H1 (cell line): Measurements from ENCODE around the gene KCNQ1. TPM values are rescaled to one million over a fixed set of nuclear protein-coding genes. Genes with fewer than 3 reads are reported as not detected.

ENCODE experiments used
- ASH2L ChIP-seq: fragments of 200-600, 300-600 bp; sonication (generic); IDR thresholded peaks from one replicate; pipeline ENCODE4 v1.7.1; 2017; ENCODE audit warnings: low read length
- ATF2 ChIP-seq: IDR thresholded peaks from 2 replicates; pipeline ENCODE4 v1.6.1; 2012; ENCODE audit warnings: low read length, inconsistent platforms
- BACH1 ChIP-seq: IDR thresholded peaks from 2 replicates; pipeline ENCODE4 v1.6.1; 2012; ENCODE audit warnings: low read length, improper control_type of control experiment
- GABPA ChIP-seq: IDR thresholded peaks from 2 replicates; pipeline ENCODE4 v1.6.1; 2011; ENCODE audit warnings: mild to moderate bottlenecking, low read length, moderate library complexity, borderline replicate concordance; ENCODE audit not compliant: insufficient read depth
- JUND ChIP-seq: IDR thresholded peaks from 2 replicates; pipeline ENCODE4 v1.6.1; 2011; ENCODE audit warnings: mild to moderate bottlenecking, improper control_type of control experiment, low read length
- POLR2A ChIP-seq, 2 experiments: IDR thresholded peaks; 1 replicate in 1 of 2; 2 replicates in 1 of 2; pipeline ENCODE4 v1.6.1; 2011; ENCODE audit warnings: low read depth in 2 of 2, low read length in 2 of 2, mild to moderate bottlenecking in 2 of 2; ENCODE audit errors: control extremely low read depth in 1 of 2
- SIRT6 ChIP-seq: IDR thresholded peaks from one replicate; pipeline ENCODE4 v1.7.1; 2012; ENCODE audit warnings: low read length, inconsistent platforms
- SUZ12 ChIP-seq: fragments of 200-600 bp; sonication (generic); IDR thresholded peaks from 2 replicates; pipeline ENCODE4 v1.6.1; 2012; ENCODE audit warnings: mild to moderate bottlenecking, inconsistent platforms, low read length, moderate library complexity, mixed read lengths
- polyA plus RNA-seq, 7 experiments: library from polyadenylated mRNA; depleted of rRNA in 3 of 7; stranded (reverse) in 5 of 7; unstranded in 2 of 7; fragments of >200 nt in 5 of 7; fragments of 200-250 nt in 2 of 7; gene quantifications; 1 replicate in 5 of 7; 2 replicates in 1 of 7; 4 replicates in 1 of 7; pipeline versions ENCODE4 v1.2.1 to v1.2.3, GENCODE V29; 2011 to 2013; ENCODE audit warnings: missing spikeins in 2 of 7, mixed read lengths in 2 of 7
- total RNA-seq: library from RNA; stranded (reverse); fragmentation: NEBNext Ultra II Directional; extraction: Animal tissue kit (Norgen Biotek cat#: 25700); gene quantifications from 2 replicates; pipeline ENCODE4 v1.2.1, GENCODE V29; 2021
- TF ChIP-seq, protein P1 (sequence below): fragments of 300-600 bp; sonication (generic); IDR thresholded peaks from 2 replicates; pipeline ENCODE4 v1.7.1; 2012; ENCODE audit warnings: low read length, moderate library complexity, mild to moderate bottlenecking, inconsistent platforms; ENCODE audit not compliant: insufficient replicate concordance

Gene KCNQ1
- total and polyA plus RNA-seq, 2 of the 8 experiments (the other 6 are each of a cell fraction or from before 2014, with no cell fraction given): 1.9 to 2.0 TPM

DNA sequence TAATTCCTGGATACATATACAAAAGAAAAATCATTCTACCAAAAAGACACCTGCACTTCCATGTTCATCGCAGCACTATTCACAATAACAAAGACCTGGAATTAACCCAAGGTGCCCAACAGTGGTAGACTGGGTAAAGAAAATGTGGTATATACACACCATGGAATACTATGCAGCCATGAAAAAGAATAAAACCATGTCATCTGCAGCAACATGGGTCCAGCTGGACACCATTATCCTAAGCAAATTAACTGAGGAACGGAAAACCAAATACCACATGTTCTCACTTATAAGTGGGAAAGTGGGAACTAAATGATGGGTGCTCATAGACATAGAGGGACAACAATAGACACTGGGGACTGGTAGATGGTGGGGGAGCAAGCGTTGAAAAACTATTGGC is 5.0 kb upstream of the KCNQ1 start (continued):
- TF ChIP-seq, protein P1, sequence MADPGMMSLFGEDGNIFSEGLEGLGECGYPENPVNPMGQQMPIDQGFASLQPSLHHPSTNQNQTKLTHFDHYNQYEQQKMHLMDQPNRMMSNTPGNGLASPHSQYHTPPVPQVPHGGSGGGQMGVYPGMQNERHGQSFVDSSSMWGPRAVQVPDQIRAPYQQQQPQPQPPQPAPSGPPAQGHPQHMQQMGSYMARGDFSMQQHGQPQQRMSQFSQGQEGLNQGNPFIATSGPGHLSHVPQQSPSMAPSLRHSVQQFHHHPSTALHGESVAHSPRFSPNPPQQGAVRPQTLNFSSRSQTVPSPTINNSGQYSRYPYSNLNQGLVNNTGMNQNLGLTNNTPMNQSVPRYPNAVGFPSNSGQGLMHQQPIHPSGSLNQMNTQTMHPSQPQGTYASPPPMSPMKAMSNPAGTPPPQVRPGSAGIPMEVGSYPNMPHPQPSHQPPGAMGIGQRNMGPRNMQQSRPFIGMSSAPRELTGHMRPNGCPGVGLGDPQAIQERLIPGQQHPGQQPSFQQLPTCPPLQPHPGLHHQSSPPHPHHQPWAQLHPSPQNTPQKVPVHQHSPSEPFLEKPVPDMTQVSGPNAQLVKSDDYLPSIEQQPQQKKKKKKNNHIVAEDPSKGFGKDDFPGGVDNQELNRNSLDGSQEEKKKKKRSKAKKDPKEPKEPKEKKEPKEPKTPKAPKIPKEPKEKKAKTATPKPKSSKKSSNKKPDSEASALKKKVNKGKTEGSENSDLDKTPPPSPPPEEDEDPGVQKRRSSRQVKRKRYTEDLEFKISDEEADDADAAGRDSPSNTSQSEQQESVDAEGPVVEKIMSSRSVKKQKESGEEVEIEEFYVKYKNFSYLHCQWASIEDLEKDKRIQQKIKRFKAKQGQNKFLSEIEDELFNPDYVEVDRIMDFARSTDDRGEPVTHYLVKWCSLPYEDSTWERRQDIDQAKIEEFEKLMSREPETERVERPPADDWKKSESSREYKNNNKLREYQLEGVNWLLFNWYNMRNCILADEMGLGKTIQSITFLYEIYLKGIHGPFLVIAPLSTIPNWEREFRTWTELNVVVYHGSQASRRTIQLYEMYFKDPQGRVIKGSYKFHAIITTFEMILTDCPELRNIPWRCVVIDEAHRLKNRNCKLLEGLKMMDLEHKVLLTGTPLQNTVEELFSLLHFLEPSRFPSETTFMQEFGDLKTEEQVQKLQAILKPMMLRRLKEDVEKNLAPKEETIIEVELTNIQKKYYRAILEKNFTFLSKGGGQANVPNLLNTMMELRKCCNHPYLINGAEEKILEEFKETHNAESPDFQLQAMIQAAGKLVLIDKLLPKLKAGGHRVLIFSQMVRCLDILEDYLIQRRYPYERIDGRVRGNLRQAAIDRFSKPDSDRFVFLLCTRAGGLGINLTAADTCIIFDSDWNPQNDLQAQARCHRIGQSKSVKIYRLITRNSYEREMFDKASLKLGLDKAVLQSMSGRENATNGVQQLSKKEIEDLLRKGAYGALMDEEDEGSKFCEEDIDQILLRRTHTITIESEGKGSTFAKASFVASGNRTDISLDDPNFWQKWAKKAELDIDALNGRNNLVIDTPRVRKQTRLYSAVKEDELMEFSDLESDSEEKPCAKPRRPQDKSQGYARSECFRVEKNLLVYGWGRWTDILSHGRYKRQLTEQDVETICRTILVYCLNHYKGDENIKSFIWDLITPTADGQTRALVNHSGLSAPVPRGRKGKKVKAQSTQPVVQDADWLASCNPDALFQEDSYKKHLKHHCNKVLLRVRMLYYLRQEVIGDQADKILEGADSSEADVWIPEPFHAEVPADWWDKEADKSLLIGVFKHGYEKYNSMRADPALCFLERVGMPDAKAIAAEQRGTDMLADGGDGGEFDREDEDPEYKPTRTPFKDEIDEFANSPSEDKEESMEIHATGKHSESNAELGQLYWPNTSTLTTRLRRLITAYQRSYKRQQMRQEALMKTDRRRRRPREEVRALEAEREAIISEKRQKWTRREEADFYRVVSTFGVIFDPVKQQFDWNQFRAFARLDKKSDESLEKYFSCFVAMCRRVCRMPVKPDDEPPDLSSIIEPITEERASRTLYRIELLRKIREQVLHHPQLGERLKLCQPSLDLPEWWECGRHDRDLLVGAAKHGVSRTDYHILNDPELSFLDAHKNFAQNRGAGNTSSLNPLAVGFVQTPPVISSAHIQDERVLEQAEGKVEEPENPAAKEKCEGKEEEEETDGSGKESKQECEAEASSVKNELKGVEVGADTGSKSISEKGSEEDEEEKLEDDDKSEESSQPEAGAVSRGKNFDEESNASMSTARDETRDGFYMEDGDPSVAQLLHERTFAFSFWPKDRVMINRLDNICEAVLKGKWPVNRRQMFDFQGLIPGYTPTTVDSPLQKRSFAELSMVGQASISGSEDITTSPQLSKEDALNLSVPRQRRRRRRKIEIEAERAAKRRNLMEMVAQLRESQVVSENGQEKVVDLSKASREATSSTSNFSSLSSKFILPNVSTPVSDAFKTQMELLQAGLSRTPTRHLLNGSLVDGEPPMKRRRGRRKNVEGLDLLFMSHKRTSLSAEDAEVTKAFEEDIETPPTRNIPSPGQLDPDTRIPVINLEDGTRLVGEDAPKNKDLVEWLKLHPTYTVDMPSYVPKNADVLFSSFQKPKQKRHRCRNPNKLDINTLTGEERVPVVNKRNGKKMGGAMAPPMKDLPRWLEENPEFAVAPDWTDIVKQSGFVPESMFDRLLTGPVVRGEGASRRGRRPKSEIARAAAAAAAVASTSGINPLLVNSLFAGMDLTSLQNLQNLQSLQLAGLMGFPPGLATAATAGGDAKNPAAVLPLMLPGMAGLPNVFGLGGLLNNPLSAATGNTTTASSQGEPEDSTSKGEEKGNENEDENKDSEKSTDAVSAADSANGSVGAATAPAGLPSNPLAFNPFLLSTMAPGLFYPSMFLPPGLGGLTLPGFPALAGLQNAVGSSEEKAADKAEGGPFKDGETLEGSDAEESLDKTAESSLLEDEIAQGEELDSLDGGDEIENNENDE: no peak
- TF ChIP-seq SIRT6: no peak
- TF ChIP-seq JUND: no peak
- no peak for TF ChIP-seq BACH1
- no peak for TF ChIP-seq ATF2
- no peak for TF ChIP-seq ASH2L
- TF ChIP-seq GABPA: no peak
- TF ChIP-seq SUZ12: no peak
- TF ChIP-seq POLR2A (IDR thresholded peaks at IDR 0.05; ENCODE audit: control extremely low read depth in 1 of 2, low read depth in 2 of 2, low read length in 2 of 2): no peak
